Measurements from ENCODE around the gene VPS45. TPM values are rescaled to one million over a fixed set of nuclear protein-coding genes. Genes with fewer than 3 reads are reported as not detected.
A peak's percentile ranks its signal among the peaks of the same experiment; 100 is the strongest.

VPS45 gene
- total RNA-seq, 1 donor from 2014 or later = 33.1 TPM

DNA sequence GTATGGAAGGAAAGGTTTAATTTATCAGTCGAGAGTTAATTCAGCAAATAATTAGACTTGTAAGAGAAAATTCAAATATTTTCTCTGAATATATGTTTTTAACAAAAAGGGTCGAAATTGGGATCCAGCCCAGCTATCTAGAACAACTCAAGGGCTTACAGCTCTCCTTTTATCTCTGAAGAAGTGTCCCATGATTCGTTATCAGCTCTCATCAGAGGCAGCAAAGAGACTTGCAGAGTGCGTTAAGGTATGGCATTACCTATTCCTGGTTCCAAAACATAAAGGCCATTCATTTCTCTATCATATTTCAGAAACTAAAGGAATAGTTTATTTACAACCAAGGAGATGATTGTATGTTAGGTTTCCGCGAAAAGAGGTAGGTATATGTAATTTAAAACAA, 9.4 kb downstream of the VPS45 start:
- Mint-ChIP-seq H3K27me3 (ENCODE audit: low read depth) (no peaks in the 10 kb centered on the region), H3K4me1 (ENCODE audit: low read depth) (no peaks in the 10 kb centered on the region), H3K27ac (ENCODE audit: unreplicated experiment) (no peak overlapping the region), H3K36me3 (ENCODE audit: low read depth) (peaks cover 21% of the 10 kb centered on the region), H3K9me3 (ENCODE audit: low read depth) (no peaks in the 10 kb centered on the region), H3K4me3 (ENCODE audit: unreplicated experiment) (no peak overlapping the region)
- DNase-seq (ENCODE audit: low spot score) = no peak
- TF ChIP-seq, protein P1, sequence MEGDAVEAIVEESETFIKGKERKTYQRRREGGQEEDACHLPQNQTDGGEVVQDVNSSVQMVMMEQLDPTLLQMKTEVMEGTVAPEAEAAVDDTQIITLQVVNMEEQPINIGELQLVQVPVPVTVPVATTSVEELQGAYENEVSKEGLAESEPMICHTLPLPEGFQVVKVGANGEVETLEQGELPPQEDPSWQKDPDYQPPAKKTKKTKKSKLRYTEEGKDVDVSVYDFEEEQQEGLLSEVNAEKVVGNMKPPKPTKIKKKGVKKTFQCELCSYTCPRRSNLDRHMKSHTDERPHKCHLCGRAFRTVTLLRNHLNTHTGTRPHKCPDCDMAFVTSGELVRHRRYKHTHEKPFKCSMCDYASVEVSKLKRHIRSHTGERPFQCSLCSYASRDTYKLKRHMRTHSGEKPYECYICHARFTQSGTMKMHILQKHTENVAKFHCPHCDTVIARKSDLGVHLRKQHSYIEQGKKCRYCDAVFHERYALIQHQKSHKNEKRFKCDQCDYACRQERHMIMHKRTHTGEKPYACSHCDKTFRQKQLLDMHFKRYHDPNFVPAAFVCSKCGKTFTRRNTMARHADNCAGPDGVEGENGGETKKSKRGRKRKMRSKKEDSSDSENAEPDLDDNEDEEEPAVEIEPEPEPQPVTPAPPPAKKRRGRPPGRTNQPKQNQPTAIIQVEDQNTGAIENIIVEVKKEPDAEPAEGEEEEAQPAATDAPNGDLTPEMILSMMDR (IDR thresholded peaks at IDR 0.05) = no peak

GRCh38 chr1:150080784-150081183, 13.2 kb downstream of the VPS45 start:
- Mint-ChIP-seq H3K27ac (ENCODE audit: unreplicated experiment) (no peak overlapping the region), H3K9me3 (ENCODE audit: low read depth) (no peaks in the 10 kb centered on the region), H3K36me3 (ENCODE audit: low read depth) (peaks cover 24% of the 10 kb centered on the region)

GRCh38 chr1:150082494-150082893, 14.9 kb downstream of the VPS45 start:
- Mint-ChIP-seq H3K27me3 (ENCODE audit: low read depth) (no peaks in the 10 kb centered on the region), H3K9me3 (ENCODE audit: low read depth) (no peaks in the 10 kb centered on the region), H3K27ac (ENCODE audit: unreplicated experiment) (no peak overlapping the region), H3K4me3 (ENCODE audit: unreplicated experiment) (no peak overlapping the region), H3K36me3 (ENCODE audit: low read depth) (peaks cover 25% of the 10 kb centered on the region), H3K4me1 (ENCODE audit: low read depth) (no peaks in the 10 kb centered on the region)
- TF ChIP-seq, protein P1 (IDR thresholded peaks at IDR 0.05) = no peak
- no peak for DNase-seq (ENCODE audit: low spot score)

More at GRCh38 chr1:150080784-150081183, 13.2 kb downstream of the VPS45 start:
- TF ChIP-seq, protein P1 (IDR thresholded peaks at IDR 0.05) = no peak
- no peaks in the 10 kb centered on the region for H3K27me3 Mint-ChIP-seq (ENCODE audit: low read depth)
- H3K4me1 Mint-ChIP-seq (ENCODE audit: low read depth) = no peaks in the 10 kb centered on the region
- no peak overlapping the region for H3K4me3 Mint-ChIP-seq (ENCODE audit: unreplicated experiment)
- DNase-seq (ENCODE audit: low spot score) = no peak

DNA sequence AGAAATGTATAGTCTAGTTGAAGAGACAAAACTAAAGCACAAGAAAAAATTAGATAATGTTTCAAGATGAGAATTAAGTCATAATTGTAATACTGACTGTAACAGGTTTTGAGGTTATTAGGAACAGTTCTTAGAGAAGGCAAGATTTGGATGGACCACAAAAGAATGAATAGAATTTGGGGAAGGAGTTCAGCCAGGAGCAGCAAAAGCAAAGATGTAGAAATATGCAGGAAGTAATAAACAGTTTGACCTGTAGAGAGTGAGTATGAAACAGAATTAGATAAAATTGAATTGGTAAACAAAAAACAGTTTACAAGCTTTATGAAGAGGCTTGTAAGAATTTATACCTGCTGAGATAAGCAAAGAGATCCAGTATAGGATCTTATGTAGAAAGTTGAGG, 16.3 kb downstream of the VPS45 start:
- Mint-ChIP-seq H3K27me3 (ENCODE audit: low read depth) (no peaks in the 10 kb centered on the region), H3K36me3 (ENCODE audit: low read depth) (peaks cover 25% of the 10 kb centered on the region), H3K4me1 (ENCODE audit: low read depth) (no peaks in the 10 kb centered on the region), H3K27ac (ENCODE audit: unreplicated experiment) (peak overlapping the region; percentile 13), H3K9me3 (ENCODE audit: low read depth) (no peaks in the 10 kb centered on the region), H3K4me3 (ENCODE audit: unreplicated experiment) (no peak overlapping the region)
- DNase-seq (ENCODE audit: low spot score) = no peak
- TF ChIP-seq, protein P1 (IDR thresholded peaks at IDR 0.05) = no peak

DNA sequence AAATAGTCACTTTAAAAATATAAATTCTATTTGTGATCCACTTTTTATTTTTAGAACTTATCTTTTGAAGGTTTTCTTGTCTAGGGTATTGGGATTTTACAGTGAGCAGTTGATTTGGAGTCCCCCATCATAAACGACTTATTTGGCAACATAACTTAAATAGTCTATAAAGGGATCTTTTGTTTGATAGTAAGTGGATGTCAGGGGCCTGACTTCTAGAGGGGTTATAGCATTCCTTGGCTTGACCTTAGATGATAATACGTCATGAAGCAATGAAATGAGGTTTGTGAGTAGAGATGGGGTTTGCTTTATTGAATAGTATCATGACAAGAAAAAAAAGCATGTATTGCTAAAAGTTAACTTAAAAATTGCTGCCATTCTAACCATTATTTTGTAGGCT, 17.8 kb downstream of the VPS45 start:
- Mint-ChIP-seq H3K27me3 (ENCODE audit: low read depth) (no peaks in the 10 kb centered on the region), H3K36me3 (ENCODE audit: low read depth) (peaks cover 29% of the 10 kb centered on the region), H3K4me1 (ENCODE audit: low read depth) (no peaks in the 10 kb centered on the region), H3K4me3 (ENCODE audit: unreplicated experiment) (no peak overlapping the region), H3K9me3 (ENCODE audit: low read depth) (no peaks in the 10 kb centered on the region), H3K27ac (ENCODE audit: unreplicated experiment) (no peak overlapping the region)
- no peak for DNase-seq (ENCODE audit: low spot score)
- TF ChIP-seq, protein P1 (IDR thresholded peaks at IDR 0.05) = no peak

Measured in chondrocyte (in vitro differentiated cells).